GM18870 (cell line): ENCODE results near the gene RIPOR2.
"Not testable (repeated sequence)": the region's sequence is repeated elsewhere in the genome, so short reads cannot be mapped to it uniquely, and the experiment has no call there.

Experiments
- ATAC-seq: cut with Tn5 transposase; IDR thresholded peaks from one replicate; pipeline ENCODE4 v1.9.1; 2021; ENCODE audit warnings: moderate library complexity; ENCODE audit not compliant: unreplicated experiment

Gene RIPOR2

GRCh38 chr6:24766680-24767462, 168.9 kb downstream of the RIPOR2 start:
- no peak for ATAC-seq

- not testable (repeated sequence) for ATAC-seq
These were observed 169.8 kb downstream of the RIPOR2 start for GRCh38 chr6:24765968-24766367.

- not testable (repeated sequence) for ATAC-seq
These were observed 170.6 kb downstream of the RIPOR2 start for GRCh38 chr6:24764833-24765828.

GRCh38 chr6:24763578-24763977, 172.2 kb downstream of the RIPOR2 start:
- ATAC-seq: no peak

- no peak for ATAC-seq
These were observed 173.9 kb downstream of the RIPOR2 start for GRCh38 chr6:24761851-24762250.

- no peak for ATAC-seq
These were observed 174.4 kb downstream of the RIPOR2 start for GRCh38 chr6:24761193-24761835.

GRCh38 chr6:24760210-24760609, 175.6 kb downstream of the RIPOR2 start:
- no peak for ATAC-seq

- no peak for ATAC-seq
These were observed 176.0 kb downstream of the RIPOR2 start for GRCh38 chr6:24759718-24760117.

- ATAC-seq: no peak
These were observed 178.1 kb downstream of the RIPOR2 start for GRCh38 chr6:24757611-24758010.

GRCh38 chr6:24755279-24755678, 180.5 kb downstream of the RIPOR2 start:
- no peak for ATAC-seq

GRCh38 chr6:24754378-24754777, 181.4 kb downstream of the RIPOR2 start:
- ATAC-seq: not testable (repeated sequence)
